Left renal cortex interstitium (tissue), 4 donors: Measurements from ENCODE around the gene DPH6. TPM values are rescaled to one million over a fixed set of nuclear protein-coding genes. Genes with fewer than 3 reads are reported as not detected.
A peak's percentile ranks its signal among the peaks of the same experiment; 100 is the strongest.

ENCODE experiments used
- DNase-seq, 4 donors: peaks; one replicate each; pipeline ENCODE4 v3.0.0-alpha.2; 2013; ENCODE audit warnings: low read depth in 4 of 4, low spot score in 2 of 4, missing footprints in 1 of 4
- polyA plus RNA-seq, 4 donors: library from polyadenylated mRNA; unstranded; fragments of 120-200 nt; gene quantifications; one replicate each; pipeline ENCODE4 v1.2.1, GENCODE V29; 2013; ENCODE audit not compliant: insufficient read length in 4 of 4

The DPH6 gene
- polyA plus RNA-seq, 4 donors = 14.3 to 21.5 (median 16.8) TPM

DNA sequence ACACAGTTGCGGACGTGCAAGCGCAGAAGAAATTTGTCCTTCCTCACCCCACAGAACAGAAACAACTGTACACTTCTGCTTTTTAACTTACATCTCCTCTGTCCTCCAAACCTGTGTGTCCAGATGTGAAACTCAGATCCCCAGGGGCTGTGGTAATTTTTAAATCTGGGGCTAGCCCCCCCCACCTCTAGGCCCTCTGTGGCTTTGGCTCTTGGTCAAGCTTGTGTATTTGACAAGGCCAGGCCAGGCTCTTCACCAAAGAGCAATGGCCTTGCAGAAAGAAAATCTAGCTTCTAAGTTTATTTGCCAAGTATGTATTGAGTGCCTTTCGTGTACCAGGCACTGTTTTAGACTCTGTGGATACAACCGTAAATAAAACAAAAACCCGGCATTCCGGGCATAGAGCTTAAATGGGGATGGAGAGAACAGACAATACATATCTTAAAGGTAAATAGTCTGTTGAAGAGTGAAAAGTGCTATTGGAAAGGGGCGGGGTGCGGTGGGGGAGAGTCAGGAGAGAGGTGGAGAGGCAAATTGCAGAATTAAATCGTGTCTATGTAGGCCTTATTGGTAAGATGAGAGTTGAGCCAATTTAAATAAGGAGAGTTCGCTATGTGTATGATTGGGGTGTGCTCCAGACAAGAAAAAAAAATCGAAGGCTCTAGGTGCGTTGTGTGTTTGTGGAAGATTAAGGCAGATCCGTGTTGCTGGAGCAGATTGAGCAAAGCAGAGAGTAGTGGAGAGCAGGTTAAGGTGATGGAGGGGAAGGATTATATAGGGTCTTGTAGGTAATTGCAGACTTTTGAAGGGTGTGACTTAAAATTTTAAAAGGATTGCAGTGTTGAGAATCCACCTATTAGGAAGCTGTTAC lies 781 bp upstream of the DPH6 start:
- peak in 1 of 4 donors; percentile 47 for DNase-seq

DNA sequence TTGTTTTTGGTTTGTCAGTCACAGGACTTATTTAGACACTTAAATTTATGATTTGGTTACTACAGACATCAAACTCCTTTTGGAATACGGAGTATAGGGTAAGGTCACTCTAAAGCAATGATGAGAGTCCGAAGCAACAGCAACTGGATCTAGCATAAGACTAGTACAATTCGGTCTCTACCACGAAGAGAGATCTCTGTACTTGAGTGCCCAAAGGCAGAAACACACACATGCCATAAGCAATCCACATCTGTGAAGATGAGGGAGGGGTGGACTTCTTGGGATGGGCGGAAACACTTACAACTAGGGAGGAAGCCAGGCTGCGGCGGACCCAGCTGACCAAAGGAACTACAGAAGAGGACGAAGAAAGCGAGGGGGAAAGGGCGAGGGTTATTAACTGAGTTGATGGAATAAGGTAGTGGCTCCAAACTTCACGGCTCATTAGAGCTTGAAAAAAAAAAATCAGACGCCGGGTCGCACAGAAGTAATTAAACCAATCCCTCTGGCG lies 595 bp downstream of the DPH6 start:
- peak in 3 of 4 donors; percentile 65 to 86 (median 76) for DNase-seq

DNA sequence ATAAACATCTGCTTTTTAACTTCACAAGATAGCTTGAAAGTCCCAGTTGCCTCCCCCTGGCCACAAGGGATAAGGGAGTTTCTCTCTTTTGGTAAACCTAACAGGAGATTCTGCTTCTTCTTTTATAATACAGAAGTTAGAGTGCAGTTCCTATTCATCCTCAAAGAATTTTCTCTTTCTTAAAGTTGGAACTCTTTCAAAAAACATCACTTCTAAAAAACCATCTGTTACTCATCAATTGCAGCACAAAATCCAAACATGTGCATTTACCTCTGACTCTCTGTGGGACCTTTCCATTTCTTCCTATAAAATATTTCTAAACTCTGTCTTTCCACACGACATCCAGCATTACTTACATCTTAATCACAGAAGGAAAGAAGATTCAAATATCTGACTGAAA lies 5.1 kb downstream of the DPH6 start:
- DNase-seq = no peak

DNA sequence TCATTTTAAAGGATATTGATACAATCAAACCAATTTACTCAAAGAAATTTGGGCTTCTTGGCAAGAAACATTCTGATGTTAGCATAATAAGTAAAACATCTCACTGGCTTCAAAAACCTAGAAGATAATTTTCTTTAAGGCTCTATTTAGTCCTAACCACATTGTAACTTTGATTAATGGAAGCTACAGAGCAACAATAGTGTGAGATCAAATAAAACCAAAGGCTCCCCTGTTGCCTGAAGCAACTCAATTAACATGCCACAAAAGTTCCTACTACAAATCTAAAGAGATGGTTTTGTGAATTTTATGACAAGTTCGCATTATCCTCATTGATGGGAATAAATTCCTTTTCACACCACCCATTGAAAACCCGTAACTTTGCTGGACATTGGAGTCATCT lies 5.9 kb downstream of the DPH6 start:
- no peak for DNase-seq

DNA sequence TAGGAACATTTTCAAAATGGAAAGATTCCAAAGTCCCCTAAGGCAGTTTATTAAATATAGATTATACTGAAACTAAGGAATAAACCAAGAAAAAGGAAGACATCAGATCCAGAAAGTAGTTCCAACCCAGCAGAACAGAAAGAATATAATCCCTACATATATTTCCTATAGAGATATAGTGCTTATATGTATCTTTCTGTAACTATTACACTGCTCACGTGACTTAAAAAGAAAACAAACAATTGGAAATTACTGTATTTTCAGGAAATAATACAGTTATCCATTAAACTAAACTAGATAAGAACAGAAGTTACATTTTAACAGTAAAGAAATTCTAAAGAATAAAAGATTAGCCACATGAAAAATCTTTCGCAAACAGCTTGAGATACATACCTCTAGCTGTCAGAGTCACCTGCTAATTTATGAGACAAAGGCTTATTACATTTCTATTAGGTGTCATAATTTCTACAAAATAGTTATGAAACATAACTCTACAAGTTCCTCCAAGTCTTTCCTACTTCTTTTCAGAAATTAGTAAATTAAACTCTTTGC lies 10.5 kb downstream of the DPH6 start:
- no peak for DNase-seq

DNA sequence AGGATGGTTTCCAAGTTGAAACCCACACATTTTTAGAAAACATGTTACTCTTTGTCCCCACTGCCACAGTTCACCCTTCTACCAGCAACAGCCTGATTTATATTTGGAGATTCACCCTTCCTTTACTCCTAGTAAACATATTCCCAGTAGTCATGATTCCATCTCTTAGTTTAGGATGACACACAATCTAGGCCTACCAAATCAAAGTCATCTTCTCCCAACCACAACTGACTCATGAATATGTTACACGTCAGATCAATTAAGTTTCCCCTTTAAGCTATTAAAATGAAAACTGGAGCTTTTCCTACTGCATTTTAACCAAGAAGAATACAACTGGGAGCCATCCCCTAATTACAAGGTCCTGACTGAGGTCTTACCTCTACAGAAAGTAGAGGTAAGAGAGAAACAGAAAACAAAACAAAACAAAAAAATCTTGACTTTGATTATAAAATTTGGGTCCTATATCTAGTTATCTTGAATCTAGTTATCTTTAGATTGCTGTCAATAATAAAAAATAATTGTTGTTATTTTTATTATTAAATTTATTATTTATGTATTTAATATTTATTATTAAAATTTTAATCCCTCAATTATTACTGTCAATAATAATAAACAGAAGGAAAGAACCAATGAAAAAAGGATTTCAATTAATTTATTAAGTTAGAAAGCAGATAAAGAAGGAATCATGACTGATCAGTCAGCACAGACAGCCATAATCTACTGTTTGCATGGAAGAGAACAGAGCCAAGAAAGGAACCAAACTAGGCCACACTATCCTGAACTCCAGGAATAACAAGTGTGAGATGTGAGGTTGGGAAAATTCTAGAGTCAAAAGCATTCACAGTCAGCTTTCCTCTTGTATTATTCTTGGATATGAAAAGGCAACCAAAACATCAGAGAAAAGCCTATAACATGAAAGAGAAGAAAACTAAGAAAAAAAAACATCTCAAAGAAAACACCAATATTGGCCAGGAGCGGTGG lies 12.5 kb downstream of the DPH6 start:
- DNase-seq = no peak

DNA sequence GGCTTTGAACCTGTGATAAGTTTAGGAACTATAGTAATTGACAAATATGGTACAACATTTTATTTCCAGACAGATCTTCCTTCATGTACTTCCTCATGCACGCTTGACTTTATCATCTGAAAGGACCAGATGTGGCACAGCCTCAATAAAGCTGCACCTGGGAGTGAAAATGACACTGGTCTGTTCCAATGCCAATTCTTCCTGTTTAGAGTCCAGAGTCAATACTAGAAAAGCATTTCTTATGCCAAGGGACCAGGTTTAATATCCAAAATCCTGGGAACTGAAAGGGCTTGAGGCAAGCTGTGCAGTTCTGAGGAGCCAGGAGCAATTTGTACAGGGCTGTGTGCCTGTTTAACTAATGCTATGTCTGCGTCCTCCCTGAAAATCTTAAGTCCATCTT lies 15.3 kb downstream of the DPH6 start:
- DNase-seq = no peak

DNA sequence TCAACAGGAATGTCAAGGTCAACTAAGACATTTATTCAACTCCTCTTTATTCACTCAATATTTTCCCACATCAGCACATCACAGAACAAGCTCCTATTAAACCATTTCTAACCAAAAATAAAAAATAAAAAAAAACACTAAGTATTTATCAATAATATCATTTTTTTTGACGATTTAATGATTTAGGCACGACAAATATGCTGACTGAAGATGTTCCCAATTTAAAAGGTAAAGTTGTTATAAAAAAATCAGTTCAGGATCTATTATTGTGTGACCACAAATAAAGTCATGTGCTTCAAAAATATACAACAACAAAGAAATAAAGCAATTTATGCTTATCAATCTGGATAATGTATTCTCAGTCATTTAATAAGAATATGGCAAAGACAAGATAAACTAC lies 16.2 kb downstream of the DPH6 start:
- no peak for DNase-seq

DNA sequence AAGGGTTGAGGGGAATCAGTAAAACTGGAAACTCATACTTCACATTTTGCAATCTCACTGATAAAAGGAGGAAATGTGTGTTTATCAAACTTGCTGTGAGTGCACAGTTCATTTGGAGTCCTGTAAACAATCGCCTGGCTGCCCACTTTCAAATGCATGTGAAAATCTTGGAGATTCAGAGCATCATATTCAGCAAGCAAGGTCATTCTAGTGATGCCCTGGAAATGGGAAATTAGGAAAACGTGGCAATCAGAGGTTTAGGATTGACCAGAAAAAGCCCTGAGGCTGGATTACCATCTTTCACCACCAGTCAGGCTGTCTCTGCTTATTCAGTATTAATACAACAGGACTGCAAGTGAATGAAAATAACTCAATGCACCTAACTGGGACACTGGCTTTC lies 23.9 kb downstream of the DPH6 start:
- DNase-seq = no peak

DNA sequence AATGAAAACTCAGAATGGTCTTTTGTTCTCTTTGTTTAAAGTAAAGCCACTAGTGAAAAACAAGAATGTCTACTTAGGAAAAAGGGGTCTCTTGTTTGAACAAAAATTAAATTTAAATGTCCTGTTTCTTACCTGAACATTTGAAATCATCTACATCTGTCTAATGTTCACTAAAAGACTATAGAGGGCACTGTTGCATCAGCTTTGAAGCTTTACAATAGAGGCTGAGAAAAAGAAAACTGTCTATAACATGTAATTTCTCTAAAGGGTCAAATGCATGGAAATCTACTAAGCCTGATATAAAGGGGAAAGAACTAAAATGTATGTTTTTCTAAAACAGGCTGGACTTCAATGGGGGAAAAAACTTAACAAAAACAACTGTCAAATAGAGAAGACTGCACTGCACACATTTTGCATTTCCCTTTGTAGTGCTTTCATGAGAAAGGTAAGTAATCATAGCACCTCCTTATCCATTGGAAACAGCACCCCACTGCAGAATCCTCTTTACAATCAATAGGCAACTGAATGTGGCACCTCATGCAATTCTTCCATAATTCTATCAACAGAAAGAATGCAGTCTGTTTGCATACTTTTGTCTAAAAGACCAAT lies 26.3 kb downstream of the DPH6 start:
- no peak for DNase-seq

DNA sequence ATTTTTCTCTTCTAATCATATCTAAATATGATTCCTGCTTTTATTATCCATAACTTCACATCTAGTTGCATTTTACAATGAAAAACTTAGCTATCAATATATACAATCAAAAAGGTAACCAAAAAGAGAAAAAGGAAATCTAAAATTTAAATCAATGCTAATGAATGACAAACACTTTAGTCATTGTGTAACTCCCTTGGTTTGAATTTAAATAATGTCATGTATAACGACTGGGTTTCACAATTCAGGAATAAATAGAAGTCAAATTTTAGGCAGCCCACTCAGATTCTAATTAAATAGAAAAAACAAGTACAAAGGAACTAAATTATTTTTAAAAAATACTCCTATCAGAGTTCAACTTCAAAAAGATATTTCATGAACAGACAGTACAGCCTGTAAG lies 26.9 kb downstream of the DPH6 start:
- no peak for DNase-seq

DNA sequence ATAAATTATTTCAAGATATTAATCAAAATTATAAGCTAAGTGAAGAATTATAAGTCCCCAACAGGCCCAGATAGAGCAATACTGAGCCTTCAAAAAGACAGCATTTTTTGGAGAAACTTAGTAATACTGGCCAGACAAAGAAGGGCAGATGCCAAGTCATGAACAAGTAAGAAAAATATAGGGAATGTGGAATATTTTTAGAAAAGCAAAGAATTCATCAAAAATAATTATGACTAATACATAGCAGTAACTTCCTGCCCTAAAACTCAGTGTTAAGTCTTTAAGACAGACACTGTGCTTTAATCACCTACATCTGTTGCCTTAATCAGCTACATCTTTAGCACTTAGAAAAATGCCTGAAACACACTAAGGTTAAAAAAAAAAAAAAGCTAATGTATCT lies 31.2 kb downstream of the DPH6 start:
- no peak for DNase-seq

DNA sequence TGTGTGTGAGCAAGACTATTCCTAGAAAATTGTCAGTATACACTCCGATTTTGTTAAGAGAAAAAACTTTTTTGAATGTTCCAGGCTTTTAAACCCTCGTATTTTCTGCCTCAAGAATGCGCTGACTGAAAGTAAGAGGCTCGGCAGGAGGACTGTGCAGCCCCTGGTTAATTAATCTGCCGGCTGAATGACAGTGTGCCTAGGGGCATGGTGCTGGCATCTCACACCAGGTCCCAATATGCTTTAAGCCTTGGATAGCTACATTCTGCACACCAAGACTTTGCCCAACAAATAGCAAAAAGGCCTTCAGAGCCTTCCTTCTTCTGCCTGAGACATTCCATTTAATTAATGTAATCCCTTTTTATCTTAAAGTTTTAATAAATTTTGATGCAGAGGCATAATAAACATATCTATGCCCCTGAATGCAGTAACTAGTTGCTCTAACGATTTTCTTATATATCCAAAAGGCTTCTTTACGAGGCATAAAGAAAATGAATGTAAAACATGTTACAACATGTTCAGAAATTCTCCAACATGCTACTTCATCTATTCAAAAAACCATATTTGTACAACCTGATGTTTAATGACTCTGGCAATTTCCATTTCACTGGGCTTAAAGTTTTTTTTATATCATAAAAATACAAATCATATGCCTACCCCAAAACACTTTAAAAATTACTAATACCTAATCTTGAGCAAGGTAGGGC lies 37.9 kb downstream of the DPH6 start:
- DNase-seq = no peak

DNA sequence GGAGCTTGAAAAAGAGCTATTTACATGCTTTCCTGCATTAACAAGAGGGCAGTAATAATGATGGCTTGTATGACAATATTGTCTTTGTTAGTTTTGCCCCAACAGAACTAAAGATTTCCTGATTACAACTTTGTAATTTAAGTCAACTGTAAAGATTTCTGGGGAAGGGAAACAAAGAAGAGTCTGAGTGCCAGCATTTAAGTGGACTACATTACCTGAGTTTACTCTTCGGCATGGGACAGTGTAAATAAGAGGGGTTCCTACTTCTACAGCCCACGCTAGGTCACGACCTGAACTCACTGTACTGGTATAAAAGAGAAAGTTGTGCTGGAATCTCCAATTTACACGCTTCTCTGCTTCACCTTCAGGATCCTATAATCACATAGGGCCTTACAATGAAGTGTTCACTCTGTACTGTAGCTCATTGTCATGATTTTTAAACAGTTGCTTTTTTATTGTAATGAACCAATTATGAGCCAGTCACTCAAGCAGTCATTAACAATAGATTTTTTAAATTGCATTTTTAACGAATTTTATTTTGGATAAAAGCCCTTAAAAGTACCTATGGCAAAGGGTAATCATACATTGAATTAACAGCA lies 39.6 kb downstream of the DPH6 start:
- DNase-seq = no peak

DNA sequence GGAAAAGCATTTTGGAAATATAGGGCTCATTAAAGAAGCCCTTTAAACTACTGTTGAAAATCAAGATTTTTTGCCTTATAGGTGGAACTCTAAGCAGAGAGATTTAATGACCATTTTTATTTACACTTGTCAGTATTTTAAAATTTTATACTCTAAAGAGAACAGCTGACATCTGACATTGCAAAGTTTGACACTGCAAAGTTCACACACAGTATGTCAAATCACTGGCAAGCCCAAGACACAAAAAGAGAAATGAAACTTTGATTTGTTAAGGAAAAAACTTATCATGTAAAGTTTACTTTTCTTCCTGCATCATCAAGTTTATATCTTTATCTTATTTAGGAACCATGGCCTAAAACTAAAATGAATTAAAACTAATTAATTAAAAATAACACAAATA lies 40.2 kb downstream of the DPH6 start:
- DNase-seq = no peak

DNA sequence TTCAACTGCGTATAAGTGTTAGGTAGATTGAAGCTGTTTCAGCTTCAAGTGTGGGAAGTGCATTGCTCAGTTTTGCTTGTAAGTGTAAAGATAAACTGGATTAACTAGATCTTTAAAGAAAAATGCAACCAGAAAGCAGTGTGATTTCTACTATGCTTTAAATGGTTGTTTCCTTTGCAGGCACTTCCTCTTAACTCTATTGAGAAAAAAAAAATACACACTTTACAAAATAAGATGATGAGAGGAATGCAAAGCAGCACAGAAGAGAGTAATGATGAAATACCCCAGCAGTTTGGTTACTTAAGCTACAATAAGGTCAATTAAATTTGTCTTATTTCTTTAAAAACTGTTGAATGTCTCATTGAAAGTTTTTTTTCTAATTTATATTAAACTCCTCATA lies 40.8 kb downstream of the DPH6 start:
- no peak for DNase-seq

DNA sequence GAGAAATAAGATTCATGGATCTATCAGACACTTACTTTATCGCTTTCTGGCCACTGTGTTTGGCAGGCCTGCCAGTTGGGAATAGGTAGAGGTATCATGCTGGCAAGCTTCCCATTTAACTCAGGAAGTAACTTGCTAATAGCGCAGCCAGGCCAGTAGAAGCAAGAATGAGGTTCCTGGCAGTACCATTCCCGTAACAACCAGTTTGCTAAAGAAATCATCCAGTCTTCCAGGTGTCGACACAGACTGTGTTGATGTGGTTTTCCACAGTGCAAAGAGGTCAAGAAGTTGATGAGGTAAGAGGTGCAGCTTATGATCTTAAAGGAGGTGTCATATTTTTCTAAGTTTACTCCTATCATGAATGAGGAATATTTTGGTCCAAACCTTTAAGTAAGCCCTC lies 46.2 kb downstream of the DPH6 start:
- no peak for DNase-seq

DNA sequence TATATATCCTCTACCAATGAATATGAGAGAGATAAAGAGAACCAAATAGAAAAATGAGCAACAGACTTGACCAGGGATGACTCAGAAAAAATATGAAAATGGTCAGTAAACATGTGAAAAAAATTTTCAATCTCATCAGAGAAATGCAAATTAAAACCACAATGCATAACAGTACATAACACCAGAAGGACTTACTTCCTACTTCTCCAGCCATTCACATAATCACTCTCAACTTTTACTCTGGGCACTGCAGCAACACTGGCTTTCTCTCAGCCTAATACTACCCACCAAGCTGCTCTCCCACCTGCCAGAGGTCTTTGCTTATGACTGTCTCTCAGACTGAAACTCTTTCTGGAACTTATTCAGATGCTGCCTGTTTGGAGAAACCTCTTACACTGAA lies 49.4 kb downstream of the DPH6 start:
- DNase-seq = no peak

DNA sequence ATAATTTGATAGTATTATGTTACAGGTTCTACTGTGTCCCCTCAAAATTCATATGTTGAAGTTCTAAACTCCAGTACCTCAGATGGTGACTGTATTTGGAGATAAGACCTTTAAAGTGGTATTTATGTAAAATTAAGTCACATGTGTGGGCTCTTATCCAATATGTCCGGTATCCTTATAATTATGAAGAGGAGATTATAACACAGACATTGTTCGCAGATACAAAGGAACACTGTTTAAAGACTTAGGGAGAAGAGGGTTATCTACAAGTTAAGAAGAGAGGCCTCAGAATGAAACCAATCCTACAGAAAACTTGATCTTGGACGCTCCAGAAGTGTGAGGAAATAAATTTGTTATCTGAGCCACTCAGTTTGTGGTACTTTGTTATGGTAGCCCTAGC lies 50.9 kb downstream of the DPH6 start:
- no peak for DNase-seq

DNA sequence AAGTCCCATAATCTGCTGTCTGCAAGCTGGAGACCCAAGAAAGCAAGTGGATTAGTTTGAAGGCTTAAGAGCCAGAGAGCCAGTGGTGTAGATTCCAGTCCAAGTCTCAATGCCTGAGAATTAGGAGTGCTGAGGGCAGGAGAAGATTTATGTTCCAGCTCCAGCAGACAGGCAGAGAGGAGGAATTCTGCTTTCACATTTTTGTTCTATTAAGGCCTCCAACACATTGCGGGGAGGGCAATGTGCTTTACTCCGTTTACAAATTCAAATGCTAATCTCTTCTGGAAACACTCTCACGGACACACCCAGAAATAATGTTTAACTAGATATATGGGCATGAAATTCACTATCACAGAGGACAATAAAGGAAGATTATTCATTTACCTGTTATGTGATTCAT lies 54.0 kb downstream of the DPH6 start:
- DNase-seq = no peak
